Fibroblast of mammary gland (primary cell): Measurements from ENCODE around the gene UST.

Experiments
- DNase-seq: peaks from one replicate; pipeline ENCODE4 v3.0.0-alpha.2; 2010; ENCODE audit warnings: low read depth
- H3K4me3 ChIP-seq: 2 replicates; pipeline ENCODE4 v1.5.1; 2011; ENCODE audit warnings: low read depth, mild to moderate bottlenecking, low read length, moderate library complexity; ENCODE audit not compliant: control insufficient read depth
- TF ChIP-seq, protein P1 (sequence below): conservative IDR thresholded peaks from 2 replicates; pipeline ENCODE4 v1.5.1; 2011; ENCODE audit warnings: low read depth, low read length, inconsistent platforms; ENCODE audit not compliant: control insufficient read depth, insufficient read depth

UST gene

DNA sequence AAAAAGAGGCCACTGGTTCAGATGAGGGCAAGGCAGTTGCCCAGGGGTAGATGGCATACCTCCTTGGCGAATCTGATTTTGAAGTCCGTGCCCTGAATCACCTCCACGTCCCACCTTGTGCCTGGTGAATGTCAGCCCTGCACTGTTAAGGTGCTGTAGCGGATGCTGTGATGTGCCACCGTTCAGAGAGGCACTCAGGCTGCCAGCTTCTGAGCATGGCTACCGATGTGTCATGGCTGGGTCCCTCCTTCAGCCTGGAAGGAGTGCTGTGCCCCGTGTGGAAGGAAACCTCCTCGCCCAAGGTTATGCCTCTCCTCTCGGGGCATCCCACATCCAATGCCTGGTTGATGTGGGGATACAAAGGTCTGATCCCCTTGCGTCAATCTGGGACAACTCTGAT is 43.6 kb downstream of the UST start:
- H3K4me3 ChIP-seq = no peak overlapping the region
- TF ChIP-seq, protein P1, sequence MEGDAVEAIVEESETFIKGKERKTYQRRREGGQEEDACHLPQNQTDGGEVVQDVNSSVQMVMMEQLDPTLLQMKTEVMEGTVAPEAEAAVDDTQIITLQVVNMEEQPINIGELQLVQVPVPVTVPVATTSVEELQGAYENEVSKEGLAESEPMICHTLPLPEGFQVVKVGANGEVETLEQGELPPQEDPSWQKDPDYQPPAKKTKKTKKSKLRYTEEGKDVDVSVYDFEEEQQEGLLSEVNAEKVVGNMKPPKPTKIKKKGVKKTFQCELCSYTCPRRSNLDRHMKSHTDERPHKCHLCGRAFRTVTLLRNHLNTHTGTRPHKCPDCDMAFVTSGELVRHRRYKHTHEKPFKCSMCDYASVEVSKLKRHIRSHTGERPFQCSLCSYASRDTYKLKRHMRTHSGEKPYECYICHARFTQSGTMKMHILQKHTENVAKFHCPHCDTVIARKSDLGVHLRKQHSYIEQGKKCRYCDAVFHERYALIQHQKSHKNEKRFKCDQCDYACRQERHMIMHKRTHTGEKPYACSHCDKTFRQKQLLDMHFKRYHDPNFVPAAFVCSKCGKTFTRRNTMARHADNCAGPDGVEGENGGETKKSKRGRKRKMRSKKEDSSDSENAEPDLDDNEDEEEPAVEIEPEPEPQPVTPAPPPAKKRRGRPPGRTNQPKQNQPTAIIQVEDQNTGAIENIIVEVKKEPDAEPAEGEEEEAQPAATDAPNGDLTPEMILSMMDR = no peak
- no peak for DNase-seq

DNA sequence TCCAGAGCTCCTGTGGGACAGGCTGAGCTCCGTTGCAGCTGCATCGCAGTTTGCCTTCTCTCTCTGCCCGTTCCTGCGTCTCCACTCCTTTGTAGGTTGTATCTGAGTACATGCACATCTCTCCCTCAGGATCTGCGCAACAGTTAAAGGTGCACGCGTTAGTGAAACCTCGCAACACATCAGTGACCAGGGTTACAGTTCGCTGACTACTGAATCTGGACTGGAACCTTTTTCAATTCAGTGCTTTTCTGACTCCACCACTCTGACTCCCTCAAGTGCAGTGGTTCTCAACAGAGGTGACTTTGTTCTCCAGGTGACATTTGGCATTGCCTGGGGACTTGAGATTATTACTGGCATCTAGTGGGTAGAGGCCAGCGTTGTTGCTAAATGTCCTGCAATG is 44.0 kb downstream of the UST start:
- no peak overlapping the region for H3K4me3 ChIP-seq
- no peak for DNase-seq
- TF ChIP-seq, protein P1 = no peak

- DNase-seq = no peak
- no peak overlapping the region for H3K4me3 ChIP-seq
- TF ChIP-seq, protein P1 = no peak
Observed at GRCh38 chr6:148791372-148791771, 44.5 kb downstream of the UST start.

DNA sequence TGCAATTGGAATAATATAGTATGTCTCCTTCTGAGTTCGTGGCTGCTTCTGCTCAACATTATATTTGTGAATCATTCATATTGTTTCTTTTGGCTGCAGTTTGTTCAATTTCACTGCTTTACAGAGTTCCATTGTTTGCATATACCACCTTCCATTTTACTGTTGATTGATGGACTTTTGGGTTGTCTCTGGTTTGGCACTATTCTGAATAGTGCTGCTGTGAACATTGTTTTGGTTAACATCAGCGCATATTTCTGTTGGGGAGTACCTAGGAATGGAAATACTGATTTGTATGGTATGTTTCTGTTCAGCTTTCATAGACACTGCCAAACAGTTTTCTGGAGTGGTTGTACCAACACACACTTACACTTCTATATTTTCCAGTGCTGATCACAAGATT is 46.9 kb downstream of the UST start:
- DNase-seq = peak; percentile 28
- TF ChIP-seq, protein P1 = no peak
- no peak overlapping the region for H3K4me3 ChIP-seq

DNA sequence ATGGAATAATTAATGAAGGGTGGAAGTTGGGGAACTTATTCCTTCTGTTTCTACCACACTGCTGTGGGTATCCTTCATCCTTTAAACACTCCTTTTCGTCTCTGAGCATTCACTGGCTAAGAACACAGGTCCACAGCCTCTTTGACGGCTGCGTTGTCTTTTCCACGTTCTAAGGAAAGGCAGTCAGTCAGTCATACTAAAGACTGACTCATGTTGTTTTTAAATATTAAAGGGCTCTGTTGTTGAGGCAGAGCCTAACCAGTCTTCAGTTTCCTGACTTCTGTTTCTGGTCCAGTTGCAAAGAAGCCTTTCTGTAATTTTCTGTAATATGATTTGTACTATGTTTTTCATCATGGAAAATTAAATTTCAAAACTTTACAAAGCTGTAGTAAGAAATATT is 48.0 kb downstream of the UST start:
- TF ChIP-seq, protein P1 = no peak
- H3K4me3 ChIP-seq = no peak overlapping the region
- peak; percentile 20 for DNase-seq

- TF ChIP-seq, protein P1 = no peak
- no peak overlapping the region for H3K4me3 ChIP-seq
- no peak for DNase-seq
Observed at GRCh38 chr6:148795563-148795962, 48.7 kb downstream of the UST start.

DNA sequence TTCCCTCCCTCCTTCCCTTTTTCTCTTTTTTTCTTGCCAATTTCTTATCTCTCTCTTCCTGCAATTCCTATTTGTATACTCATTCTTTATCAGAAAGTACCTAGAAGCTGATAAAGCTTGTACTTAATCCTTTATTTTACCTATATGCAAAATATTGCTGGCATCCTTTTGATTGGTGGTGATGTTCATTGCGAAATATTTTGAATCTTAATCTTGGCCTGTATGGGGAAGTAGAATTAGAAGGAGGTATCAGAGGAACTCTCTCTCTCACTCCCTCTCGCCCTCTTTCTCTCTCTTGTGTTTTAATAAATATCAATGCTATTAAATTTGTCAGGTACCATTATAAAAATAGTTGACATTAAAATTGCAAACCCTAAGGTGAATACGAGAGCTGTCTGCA is 52.8 kb downstream of the UST start:
- DNase-seq = no peak
- TF ChIP-seq, protein P1 = no peak
- H3K4me3 ChIP-seq = no peak overlapping the region
